KBM-7 (cell line): ENCODE results near the gene FRMD3.

Experiments used
- DNase-seq: peaks from one replicate; pipeline ENCODE4 v3.0.0-alpha.2; 2015
- in situ Hi-C: fragments of 300-500 bp; cut with MboI; formaldehyde crosslinking; loops from 2 replicates; pipeline ENCODE4 v1.14.3; 2020; ENCODE audit warnings: low sequenced_read_pairs, low pct_unique_long_range_greater_than_20kb, mixed read lengths

Gene FRMD3

DNA sequence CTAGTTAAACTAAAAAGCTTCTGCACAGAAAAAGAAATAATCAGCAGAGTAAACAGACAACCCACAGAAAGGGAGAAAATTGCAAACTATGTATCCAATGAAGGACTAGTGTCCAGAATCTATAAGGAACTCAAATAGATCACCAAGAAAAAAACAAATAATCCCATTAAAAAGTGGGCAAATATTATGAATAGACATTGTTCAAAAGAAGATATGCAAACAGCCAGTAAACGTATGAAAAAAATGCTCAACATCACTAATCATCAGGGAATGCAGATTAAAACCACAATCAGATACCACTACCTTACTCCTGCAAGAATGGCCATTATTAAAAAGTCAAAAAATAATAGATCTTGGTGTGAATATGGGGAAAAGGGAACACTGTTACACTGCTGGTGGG lies 119.9 kb downstream of the FRMD3 start:
- in situ Hi-C loops, result no loop called here
- DNase-seq, result no peak

DNA sequence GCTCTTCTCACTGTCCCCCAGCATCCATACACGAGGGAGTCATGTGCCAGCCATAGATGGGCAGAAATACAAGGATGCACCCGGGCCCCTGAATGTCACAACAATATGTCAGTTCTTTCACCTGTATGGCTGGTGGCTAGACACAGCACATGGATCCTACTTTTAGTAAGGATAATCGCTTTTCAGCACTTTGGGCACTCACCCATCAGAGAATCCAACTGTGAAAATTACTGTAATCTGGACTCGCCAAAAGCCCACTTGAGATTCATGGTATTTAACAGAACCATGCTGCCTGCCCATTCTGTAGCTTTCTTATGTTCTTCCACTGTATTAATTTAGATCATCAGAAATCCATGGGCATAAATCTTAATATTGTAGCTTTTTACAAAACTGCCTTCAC lies 124.8 kb downstream of the FRMD3 start:
- in situ Hi-C loops, result no loop called here
- no peak for DNase-seq

- DNase-seq, result no peak
- in situ Hi-C loops, result no loop called here
Measured at GRCh38 chr9:83410701-83411100, 127.5 kb downstream of the FRMD3 start.

DNA sequence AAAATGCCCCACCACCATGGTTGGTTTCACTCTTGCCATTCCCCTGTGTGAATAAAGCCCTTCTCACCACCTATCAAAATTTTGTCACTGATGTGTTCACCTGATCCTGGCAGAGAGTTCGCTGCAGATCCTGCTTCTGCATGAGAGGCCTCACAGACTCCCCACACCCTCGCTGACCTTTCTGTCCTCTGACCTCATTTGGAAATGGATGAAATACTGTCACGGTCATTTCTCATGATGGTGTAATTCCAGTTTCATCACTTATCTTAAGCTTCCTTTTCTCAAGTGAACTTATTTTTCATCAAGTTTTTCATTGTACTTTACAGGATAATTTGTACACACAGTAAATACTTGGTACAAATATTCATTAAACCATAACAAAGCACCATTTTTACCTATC lies 131.3 kb downstream of the FRMD3 start:
- in situ Hi-C loops, result no loop called here
- DNase-seq, result no peak

- no peak for DNase-seq
- in situ Hi-C loops, result no loop called here
Measured at GRCh38 chr9:83405759-83406158, 132.4 kb downstream of the FRMD3 start.

GRCh38 chr9:83403527-83404238 lies 134.5 kb downstream of the FRMD3 start:
- in situ Hi-C loops, result no loop called here
- no peak for DNase-seq

DNA sequence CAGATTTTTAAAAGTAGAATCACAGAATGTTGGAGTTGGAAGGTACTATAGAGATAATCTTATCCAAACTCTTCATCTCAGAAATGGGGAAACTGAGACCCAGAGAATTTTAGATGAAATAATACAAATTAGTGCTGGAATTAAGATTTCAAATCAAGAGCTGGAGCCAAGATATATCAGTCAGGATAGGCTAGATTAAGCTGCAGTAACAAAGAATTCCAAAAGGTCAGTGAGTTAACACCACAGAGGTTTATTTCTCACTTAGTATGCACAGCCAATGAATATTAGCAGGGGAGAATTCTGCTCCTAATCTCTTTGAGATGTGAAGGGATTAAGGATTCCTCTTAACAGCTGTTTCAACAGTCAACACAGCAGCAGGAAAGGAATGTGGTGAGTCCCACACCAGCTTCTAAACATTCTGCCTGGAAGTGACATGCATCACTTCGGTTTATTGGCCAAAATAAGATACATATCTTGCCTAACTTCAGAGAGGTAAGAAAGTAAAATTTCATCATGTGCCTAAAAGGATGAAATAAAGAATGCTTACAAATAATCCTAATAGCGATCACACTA lies 136.8 kb downstream of the FRMD3 start:
- in situ Hi-C loops, result no loop called here
- DNase-seq, result no peak

DNA sequence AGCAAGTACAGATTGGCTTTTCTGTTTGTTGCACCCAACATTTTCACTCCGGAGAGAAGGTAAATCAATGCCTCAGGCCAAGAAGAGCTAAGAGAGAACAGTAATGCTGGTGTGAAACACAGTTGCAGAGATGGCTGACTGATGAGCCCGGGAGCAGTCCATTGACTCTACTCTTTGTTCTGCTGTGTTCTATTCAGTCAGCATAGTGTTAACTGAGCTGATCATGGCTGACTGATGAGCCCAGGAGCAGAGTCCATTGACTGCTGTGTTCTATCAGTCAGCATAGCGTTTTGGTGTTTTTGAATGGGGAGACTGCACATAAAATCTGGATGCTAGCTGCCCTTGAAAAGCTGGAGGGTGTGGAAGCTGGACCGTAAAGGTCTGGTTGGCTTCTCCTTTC lies 141.4 kb downstream of the FRMD3 start:
- in situ Hi-C loops, result no loop called here
- DNase-seq, result no peak

DNA sequence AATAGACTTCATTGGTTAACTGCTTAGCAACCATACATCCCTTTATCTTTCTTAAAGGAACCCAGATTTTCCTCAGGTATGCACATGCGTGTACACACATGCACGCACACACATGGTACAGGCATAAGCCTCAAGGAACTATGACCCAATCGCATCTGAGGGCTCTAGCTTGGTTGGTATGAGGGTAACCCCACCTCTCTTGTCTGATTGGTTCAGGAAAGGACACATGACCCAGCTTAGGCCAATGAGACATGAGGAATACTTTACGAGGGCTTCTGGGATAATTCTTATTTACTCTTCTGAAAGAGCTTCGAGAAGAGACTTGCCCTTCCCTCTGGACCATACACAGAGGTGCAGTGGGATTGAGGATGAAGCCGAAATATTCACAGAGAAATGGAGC lies 141.9 kb downstream of the FRMD3 start:
- DNase-seq, result no peak
- in situ Hi-C loops, result no loop called here

DNA sequence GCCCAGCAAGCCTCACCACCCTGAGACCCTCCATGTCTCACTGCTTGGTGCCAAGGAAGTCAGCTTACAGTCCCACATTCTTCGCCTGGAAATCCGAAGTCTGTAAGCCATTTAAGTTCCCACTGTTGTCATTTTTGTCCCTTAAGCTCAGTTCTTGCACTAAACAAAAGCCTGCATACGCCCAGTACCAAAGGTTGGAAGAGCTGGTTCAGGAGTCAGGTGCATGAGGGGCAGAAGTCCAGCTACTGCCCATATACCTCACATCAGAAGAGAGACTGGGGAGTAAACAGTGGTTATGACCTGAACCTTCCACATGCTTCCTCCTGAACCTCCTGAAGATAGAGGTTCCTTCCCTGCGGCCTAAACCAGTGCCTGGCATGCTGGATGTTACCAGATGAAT lies 146.0 kb downstream of the FRMD3 start:
- no peak for DNase-seq
- in situ Hi-C loops, result no loop called here

DNA sequence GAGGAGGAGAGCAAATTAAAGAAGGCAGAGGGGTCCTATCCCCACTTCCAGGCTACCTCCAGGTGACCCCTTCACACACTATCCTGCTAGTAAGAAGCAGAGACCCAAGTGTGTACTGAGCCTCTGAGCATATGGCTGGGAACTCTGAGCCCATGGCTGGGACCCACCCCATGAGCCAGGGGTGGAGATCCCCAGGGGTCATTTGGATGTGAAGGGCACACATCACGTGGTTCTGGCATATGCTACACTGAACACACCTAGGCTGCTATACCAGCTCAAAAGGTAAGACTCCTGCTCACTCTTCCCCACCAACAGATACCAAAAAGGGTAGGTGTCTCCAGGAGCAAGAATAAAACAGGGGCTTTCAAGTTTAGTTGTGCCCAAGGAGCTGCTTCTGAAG lies 149.9 kb downstream of the FRMD3 start:
- in situ Hi-C loops, result no loop called here
- no peak for DNase-seq

GRCh38 chr9:83387401-83388185 lies 150.6 kb downstream of the FRMD3 start:
- in situ Hi-C loops, result no loop called here
- DNase-seq, result no peak

- no peak for DNase-seq
- in situ Hi-C loops, result no loop called here
Measured at GRCh38 chr9:83385317-83385716, 152.9 kb downstream of the FRMD3 start.

GRCh38 chr9:83384214-83384613 lies 154.0 kb downstream of the FRMD3 start:
- no peak for DNase-seq
- in situ Hi-C loops, result no loop called here

- in situ Hi-C loops, result no loop called here
- no peak for DNase-seq
Measured at GRCh38 chr9:83383034-83383433, 155.2 kb downstream of the FRMD3 start.

DNA sequence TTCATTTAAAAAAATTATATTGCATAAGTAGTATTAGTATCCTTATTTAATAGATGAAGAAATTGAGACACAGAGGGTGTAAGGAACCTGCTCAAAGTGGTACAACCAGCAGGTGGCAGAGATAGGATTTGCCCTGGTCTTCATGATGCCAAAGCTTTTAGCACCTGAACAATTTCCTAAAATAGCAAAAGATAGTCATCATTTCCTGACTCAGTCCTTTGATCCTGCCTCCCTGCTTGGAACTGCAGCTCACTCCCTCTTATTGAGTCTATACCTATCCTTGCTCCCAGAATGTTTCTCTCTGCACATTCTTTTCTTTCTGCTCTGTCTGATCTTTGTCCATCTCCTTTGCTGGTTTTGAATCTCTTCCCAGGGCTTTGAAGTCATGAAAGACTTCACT lies 155.8 kb downstream of the FRMD3 start:
- no peak for DNase-seq
- in situ Hi-C loops, result no loop called here

- no peak for DNase-seq
- in situ Hi-C loops, result no loop called here
Measured at GRCh38 chr9:83379045-83379444, 159.2 kb downstream of the FRMD3 start.

DNA sequence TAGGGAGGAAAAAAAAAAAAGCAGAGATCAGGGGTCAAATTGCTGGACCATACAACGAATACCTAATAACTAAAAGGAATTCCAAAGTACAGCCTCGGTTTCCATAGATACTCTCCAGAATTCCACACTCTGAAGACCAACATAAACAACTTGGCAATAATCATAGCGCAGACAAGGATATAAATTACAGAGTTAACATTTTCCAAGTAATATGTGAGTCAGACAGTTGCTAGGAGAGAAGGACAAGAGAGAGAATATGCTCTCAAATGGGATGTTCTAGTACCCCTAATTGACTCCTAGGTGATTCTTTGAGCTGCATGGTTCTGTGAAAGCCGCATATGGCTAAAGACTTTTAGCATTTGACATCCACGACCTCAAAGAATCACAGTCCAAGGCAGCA lies 165.2 kb downstream of the FRMD3 start:
- in situ Hi-C loops, result no loop called here
- no peak for DNase-seq

DNA sequence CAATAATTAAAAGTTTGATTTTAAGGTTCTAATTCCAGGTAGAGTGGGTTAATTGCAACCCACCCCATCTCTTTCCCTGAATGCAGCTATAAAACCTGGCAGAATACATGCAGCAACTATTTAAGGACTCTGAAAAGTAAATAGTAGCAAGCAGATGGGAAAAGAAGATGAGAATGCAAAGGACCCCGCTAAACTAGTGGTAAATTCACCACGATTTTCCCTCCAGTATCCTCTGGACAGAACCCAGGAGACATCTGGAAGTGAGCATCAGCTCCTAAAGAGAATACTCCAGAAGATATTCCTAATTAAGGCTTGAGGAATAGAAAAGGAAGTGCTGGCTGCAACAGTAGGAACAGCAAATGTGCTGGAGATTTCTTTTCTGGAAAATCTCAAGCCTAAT lies 170.9 kb downstream of the FRMD3 start:
- no peak for DNase-seq
- in situ Hi-C loops, result no loop called here

- in situ Hi-C loops, result no loop called here
- DNase-seq, result no peak
Measured at GRCh38 chr9:83362341-83362995, 175.7 kb downstream of the FRMD3 start.
